Lower leg skin (tissue), 3 donors: Measurements from ENCODE around the gene DIS3L2.

Experiments
- POLR2A ChIP-seq, 2 donors: fragments of 450-650 bp; IDR thresholded peaks; one replicate each; pipeline ENCODE4 v1.6.1; 2016 to 2017; ENCODE audit warnings: antibody characterized with exemption in 2 of 2, mild to moderate bottlenecking in 1 of 2, moderate library complexity in 1 of 2
- TF ChIP-seq, protein P1 (sequence below), 3 donors: fragments of 450-650 bp; IDR thresholded peaks; one replicate each; pipeline ENCODE4 v1.5.1; 2016; ENCODE audit warnings: antibody characterized with exemption in 3 of 3, mild to moderate bottlenecking in 3 of 3, moderate library complexity in 2 of 3

DNA sequence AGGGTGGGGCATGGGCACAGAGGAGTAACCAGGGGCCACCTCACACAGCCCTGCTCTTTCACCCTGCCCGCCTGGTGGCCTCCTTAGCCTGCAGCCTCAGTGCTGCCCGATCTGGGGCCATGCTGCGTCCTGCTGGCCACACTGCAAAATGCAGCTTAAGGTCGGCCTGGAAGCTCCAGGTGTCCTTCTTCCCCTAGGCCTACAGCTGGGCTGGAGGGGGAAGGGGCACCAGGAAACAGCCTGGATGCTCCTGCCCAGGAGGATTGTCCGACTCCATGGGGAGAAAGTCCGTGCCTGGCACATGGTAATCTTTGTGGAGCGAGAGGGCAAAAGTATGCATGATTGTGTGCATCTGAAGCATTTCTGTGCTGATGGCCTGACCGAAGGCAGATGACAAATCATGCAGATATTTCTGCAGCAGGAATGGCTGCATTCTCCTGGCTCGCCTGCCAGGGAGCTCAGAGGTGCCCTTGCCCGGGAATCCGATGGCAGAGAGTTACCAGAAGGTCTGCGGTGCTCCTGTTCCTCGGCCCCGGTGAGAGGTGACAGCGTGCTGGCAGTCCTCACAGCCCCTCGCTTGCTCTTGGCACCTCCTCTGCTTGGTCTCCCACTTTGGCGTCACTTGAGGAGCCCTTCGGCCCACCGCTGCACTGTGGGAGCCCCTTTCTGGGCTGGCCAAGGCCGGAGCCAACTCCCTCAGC is 404.3 kb downstream of the DIS3L2 start:
- TF ChIP-seq POLR2A (IDR thresholded peaks at IDR 0.05), result no peak
- TF ChIP-seq, protein P1, sequence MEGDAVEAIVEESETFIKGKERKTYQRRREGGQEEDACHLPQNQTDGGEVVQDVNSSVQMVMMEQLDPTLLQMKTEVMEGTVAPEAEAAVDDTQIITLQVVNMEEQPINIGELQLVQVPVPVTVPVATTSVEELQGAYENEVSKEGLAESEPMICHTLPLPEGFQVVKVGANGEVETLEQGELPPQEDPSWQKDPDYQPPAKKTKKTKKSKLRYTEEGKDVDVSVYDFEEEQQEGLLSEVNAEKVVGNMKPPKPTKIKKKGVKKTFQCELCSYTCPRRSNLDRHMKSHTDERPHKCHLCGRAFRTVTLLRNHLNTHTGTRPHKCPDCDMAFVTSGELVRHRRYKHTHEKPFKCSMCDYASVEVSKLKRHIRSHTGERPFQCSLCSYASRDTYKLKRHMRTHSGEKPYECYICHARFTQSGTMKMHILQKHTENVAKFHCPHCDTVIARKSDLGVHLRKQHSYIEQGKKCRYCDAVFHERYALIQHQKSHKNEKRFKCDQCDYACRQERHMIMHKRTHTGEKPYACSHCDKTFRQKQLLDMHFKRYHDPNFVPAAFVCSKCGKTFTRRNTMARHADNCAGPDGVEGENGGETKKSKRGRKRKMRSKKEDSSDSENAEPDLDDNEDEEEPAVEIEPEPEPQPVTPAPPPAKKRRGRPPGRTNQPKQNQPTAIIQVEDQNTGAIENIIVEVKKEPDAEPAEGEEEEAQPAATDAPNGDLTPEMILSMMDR (IDR thresholded peaks at IDR 0.05), result no peak
